GM12801 (cell line): ENCODE data around the gene CELF2.

Source experiments
- CTCF ChIP-seq: IDR thresholded peaks from one replicate; pipeline ENCODE4 v1.5.1; 2011; ENCODE audit warnings: control low read depth; ENCODE audit not compliant: insufficient read length; ENCODE audit errors: extremely low read depth

The CELF2 gene

GRCh38 chr10:11175823-11176243 is 158.2 kb downstream of the CELF2 start:
- no peak for TF ChIP-seq CTCF

GRCh38 chr10:11176746-11177145 is 159.1 kb downstream of the CELF2 start:
- TF ChIP-seq CTCF, result no peak

- no peak for TF ChIP-seq CTCF
Measured at GRCh38 chr10:11177381-11177780, 159.7 kb downstream of the CELF2 start.

DNA sequence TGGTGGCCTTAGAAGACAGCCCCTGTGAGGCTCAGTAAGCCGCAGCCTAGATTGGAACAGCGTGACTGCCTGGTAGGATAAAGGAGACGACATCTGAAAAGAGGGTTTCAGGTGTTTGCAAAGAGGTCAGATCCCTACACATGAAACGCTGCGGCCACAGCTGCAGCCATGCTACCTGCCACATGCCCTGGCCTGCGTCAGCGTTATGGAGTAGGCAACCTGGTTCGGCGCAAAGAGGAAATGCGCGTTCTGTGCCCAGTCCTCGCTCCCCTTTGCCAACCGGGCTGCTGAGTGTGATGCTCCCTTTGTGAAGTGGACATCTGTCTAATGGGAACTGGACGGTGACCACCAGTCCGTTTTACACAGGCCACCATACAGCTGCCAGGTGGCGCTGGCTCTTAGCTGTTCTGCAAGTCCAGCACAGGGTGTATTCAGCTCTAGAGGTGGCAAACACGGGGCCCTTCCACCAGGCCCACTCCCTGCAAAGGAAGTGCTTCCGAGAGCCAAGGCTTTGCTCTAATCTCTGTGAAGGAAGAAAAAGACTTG is 160.3 kb downstream of the CELF2 start:
- no peak for TF ChIP-seq CTCF

- TF ChIP-seq CTCF, result no peak
Measured at GRCh38 chr10:11178606-11179515, 161.2 kb downstream of the CELF2 start.

DNA sequence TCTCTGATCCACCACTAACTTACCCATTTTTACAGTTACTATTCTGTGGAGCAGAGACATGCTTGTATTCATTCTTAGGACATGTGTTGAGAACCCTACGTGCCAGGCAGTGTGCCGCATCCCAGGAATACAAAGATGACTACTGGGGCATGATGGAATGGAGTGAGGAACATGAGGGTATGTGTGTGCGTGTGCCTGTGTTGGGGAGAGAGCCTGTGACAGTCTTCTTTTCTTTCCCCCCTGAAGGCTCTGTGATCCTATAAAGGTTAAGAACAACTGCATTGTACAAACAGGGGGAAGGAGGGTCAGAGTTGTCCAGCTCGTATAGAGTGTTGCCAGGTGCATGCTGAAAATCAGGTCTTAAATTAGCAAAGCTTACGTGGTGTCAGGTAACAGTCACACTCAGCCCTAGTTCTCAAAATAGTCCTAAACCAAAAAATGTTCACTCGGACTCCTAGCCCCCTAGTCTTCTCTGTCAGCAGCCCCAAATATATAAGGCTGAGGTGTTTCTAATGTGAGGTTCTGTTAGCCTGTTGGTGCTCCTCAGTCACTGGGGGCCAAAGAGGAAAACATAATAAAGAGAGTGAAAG is 161.9 kb downstream of the CELF2 start:
- no peak for TF ChIP-seq CTCF

DNA sequence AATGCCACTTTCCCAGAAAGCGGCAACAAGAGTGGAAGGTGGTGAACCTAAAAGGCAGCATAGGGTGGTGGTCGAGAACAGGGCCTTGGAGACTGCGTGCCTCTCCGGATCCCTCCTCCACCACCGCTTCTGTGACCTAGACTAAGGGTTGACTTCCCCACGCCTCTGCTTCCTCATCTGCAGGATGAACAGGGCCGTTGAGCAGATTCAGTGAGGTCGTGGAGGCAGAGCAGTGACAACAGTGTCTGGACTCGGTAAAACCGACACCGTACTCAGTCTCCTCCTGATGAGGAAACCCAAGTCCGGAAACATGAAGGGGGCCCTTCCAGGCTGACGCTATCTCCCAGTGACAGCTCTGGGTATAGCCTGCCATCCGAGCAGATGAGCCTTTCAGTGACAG is 162.6 kb downstream of the CELF2 start:
- TF ChIP-seq CTCF, result no peak
